Heart right ventricle (tissue), 16 donors: ENCODE results near the gene CEP72. TPM values are rescaled to one million over a fixed set of nuclear protein-coding genes. Genes with fewer than 3 reads are reported as not detected.

Source experiments
- ATAC-seq, 8 donors: fragments of 200-7000 bp; cut with Tn5 transposase; one replicate each; pipeline ENCODE4 v1.9.1; 2020; ENCODE audit warnings: mild to moderate bottlenecking in 8 of 8, moderate library complexity in 8 of 8, moderate number of reproducible peaks in 1 of 8
- DNase-seq, 2 donors: peaks; one replicate each; pipeline ENCODE4 v3.0.0-alpha.2; 2020
- H3K27ac ChIP-seq, 10 donors: fragments of 200-600 bp; sonication (generic) in 2 of 10; one replicate each; pipeline versions ENCODE4 v1.5.0 to v1.8.0; 2020 to 2022; ENCODE audit warnings: mild to moderate bottlenecking in 3 of 10
- H3K27me3 ChIP-seq, 7 donors: fragments of 200-600 bp; one replicate each; pipeline ENCODE4 v1.8.0; 2021 to 2022; ENCODE audit warnings: mild to moderate bottlenecking in 2 of 7
- H3K36me3 ChIP-seq, 9 donors: fragments of 200-600 bp; sonication (generic) in 1 of 9; one replicate each; pipeline versions ENCODE4 v1.5.0 to v1.8.0; 2020 to 2022; ENCODE audit warnings: mild to moderate bottlenecking in 2 of 9
- H3K4me1 ChIP-seq, 9 donors: fragments of 200-600 bp; sonication (generic) in 1 of 9; one replicate each; pipeline versions ENCODE4 v1.5.0 to v1.8.0; 2020 to 2022; ENCODE audit warnings: mild to moderate bottlenecking in 4 of 9
- H3K4me3 ChIP-seq, 10 donors: fragments of 200-600 bp; sonication (generic) in 2 of 10; one replicate each; pipeline versions ENCODE4 v1.5.0 to v1.8.0; 2020 to 2022; ENCODE audit warnings: mild to moderate bottlenecking in 7 of 10, moderate library complexity in 2 of 10
- H3K9me3 ChIP-seq, 11 donors: fragments of 200-600 bp in 10 of 11; sonication (generic) in 2 of 11; one replicate each; pipeline versions ENCODE4 v1.5.0 to v1.8.0; 2013 to 2022; ENCODE audit warnings: mild to moderate bottlenecking in 2 of 11, control low read depth in 1 of 11, moderate library complexity in 1 of 11
- CTCF ChIP-seq, 9 donors: fragments of 200-600 bp; sonication (generic) in 2 of 9; IDR thresholded peaks; one replicate each; pipeline versions ENCODE4 v1.5.0 to v1.8.0; 2021 to 2022; ENCODE audit warnings: antibody characterized with exemption in 9 of 9, mild to moderate bottlenecking in 5 of 9, moderate library complexity in 1 of 9
- WGBS, 2 donors: extraction: QIAGEN DNeasy Blood & Tissue Kit; methylation state at CpG; one replicate each; pipeline ENCODE4 v1.1.7; 2013; ENCODE audit warnings: inconsistent platforms in 1 of 2; 5-methylcytosine and 5-hydroxymethylcytosine counted together
- intact Hi-C, 10 donors: fragments of 100-400 bp; cut with DNase I; formaldehyde crosslinking; loops; one replicate each; pipeline versions ENCODE4 v1.11.1 to v1.14.2; 2022
- polyA plus RNA-seq, 2 donors: library from polyadenylated mRNA; stranded (reverse); fragments of 200-250 nt; gene quantifications; one replicate each; pipeline ENCODE4 v1.2.3, GENCODE V29; 2013
- total RNA-seq, 10 donors: library from RNA; stranded (reverse); fragmentation: NEBNext Ultra II Directional in 3 of 10; extraction: Animal tissue kit (Norgen Biotek cat#: 25700) in 3 of 10; gene quantifications; one replicate each; pipeline versions ENCODE4 v1.2.1 to v1.2.4, GENCODE V29; 2021 to 2023
- donor health status: Arrhythmogenic right ventricular cardiomyopathy.
- donor health status: ischemic (EF 13 %, LVEDD 7.1; RV severe dilation, severe dysfunction).
- donor health status: healthy with polysubstance abuse.
- donor health status: DM: no; HTN: yes; CAD: no.
- donor health status: DM: no; HTN: no; CAD: no.
- donor health status: ischemic (EF 25% LVEDD 6.9; RV normal size, moderate dysfunction).
- donor health status: ischemic (EF 25% LVEDD 5.7; RV mildly dilated, moderate dysfunction).
- donor health status: healthy.
- donor health status: DM: yes; HTN: yes; CAD: no.
- donor health status: Ischemic cardiomyopathy.
- donor health status: ischemic (EF 35%, LVEDD 5.7; RV mildly dilated, moderate dysfunction).
- donor health status: nonischemic (EF 11% LVEDD 7.7; RV severe dilation, severe dysfunction).
- donor health status: DM: yes; HTN: yes; CAD: no.
- donor health status: PGD.
- donor health status: ischemic (EF 29% LVEDD 5.4; RV normal size, mild dysfunction).
- donor health status: nonischemic (EF 23%, LVEDD 6.1; RV moderate dilation, normal function).

Gene CEP72
- total and polyA plus RNA-seq, 12 donors: 0.66 to 2.4 (median 1.4) TPM

DNA sequence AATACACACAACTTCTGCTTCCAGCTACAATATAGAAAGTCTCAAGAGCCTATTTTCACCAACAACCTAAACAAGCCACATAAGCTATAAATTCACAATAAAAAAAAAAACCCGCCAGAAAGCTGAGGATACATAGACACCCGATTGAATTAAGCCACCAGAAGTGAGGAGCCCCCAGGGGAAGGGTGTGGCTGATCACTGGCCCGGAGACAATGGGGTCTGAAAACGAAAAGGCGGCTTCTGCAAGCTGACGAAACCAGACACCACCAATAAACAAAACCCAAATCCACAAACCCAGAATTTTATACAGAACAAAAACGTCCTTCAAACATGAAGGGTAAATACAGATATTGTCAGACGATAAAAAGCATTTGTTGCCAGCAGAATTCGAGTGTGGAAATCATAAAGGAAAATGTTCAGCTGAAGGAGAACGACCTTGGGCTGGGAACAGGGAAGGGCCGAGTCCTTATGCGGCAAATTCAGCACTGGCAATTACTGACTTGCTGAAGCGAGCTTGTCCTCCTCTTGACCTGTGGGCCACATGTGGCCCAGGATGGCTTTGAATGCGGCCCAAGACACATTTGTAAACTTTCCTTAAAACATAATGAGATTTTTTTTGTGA is 39.6 kb upstream of the CEP72 start:
- DNase-seq: no peak
- no peak for ATAC-seq
- intact Hi-C loops: no loop called here
- TF ChIP-seq CTCF (IDR thresholded peaks at IDR 0.05): no peak
- Histone ChIP-seq H3K27ac (no peak overlapping the region), H3K4me3 (no peak overlapping the region), H3K36me3 (no peaks in the 10 kb centered on the region), H3K9me3 (peaks cover 0 to 29% (median 20%) of the 10 kb centered on the region in 11 donors), H3K27me3 (peaks cover 0 to 73% (median 54%) of the 10 kb centered on the region in 7 donors), H3K4me1 (no peaks in the 10 kb centered on the region)
- WGBS, 2 donors: 62 to 71% methylated on average over 14 of the region's 14 CpGs

GRCh38 chr5:573206-573605 is 38.9 kb upstream of the CEP72 start:
- ATAC-seq: no peak

GRCh38 chr5:573976-574375 is 38.2 kb upstream of the CEP72 start:
- no peak overlapping the region for H3K27ac ChIP-seq
- no peak overlapping the region for H3K4me3 ChIP-seq
- no peak for DNase-seq
- ATAC-seq: no peak
- H3K27me3 ChIP-seq: peaks cover 0 to 68% (median 44%) of the 10 kb centered on the region in 7 donors
- no peak for TF ChIP-seq CTCF (IDR thresholded peaks at IDR 0.05)
- H3K4me1 ChIP-seq: no peaks in the 10 kb centered on the region
- no peaks in the 10 kb centered on the region for H3K36me3 ChIP-seq
- intact Hi-C loops: no loop called here
- H3K9me3 ChIP-seq: peaks cover 0 to 42% (median 20%) of the 10 kb centered on the region in 11 donors
- WGBS, 2 donors: 40 to 42% methylated on average over 16 of the region's 16 CpGs

More at GRCh38 chr5:573206-573605, 38.9 kb upstream of the CEP72 start:
- WGBS, 2 donors: 89 to 92% methylated on average over 12 of the region's 12 CpGs
- no peak overlapping the region for H3K27ac ChIP-seq
- DNase-seq: no peak
- H3K36me3 ChIP-seq: no peaks in the 10 kb centered on the region
- H3K27me3 ChIP-seq: peaks cover 0 to 68% (median 48%) of the 10 kb centered on the region in 7 donors
- TF ChIP-seq CTCF (IDR thresholded peaks at IDR 0.05): no peak
- no peaks in the 10 kb centered on the region for H3K4me1 ChIP-seq
- intact Hi-C loops: no loop called here
- no peak overlapping the region for H3K4me3 ChIP-seq
- H3K9me3 ChIP-seq: peaks cover 0 to 36% (median 20%) of the 10 kb centered on the region in 11 donors

DNA sequence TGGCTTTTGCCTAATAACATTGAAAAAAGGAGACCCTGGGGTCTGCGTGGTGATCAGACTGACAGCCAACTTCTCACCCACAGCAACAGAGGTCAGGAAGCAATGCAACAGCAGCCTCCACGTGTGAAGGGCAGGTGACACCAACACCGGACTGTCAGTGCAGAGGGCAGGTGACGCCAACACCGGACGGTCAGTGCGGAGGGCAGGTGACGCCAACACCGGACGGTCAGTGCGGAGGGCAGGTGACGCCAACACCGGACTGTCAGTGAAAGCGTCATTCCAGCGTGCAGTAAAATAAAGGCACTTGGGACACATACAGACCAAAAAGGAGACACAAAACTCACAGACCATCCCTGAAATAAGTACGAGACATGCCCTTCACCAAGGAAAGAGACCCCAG is 37.2 kb upstream of the CEP72 start:
- peaks cover 0 to 68% (median 44%) of the 10 kb centered on the region in 7 donors for H3K27me3 ChIP-seq
- H3K9me3 ChIP-seq: peaks cover 0 to 42% (median 20%) of the 10 kb centered on the region in 11 donors
- intact Hi-C loops: no loop called here
- ATAC-seq (no peak), DNase-seq (no peak)
- H3K27ac ChIP-seq: no peak overlapping the region
- no peaks in the 10 kb centered on the region for H3K36me3 ChIP-seq
- H3K4me3 ChIP-seq: no peak overlapping the region
- no peak for TF ChIP-seq CTCF (IDR thresholded peaks at IDR 0.05)
- WGBS, 2 donors: 89 to 91% methylated on average over 16 of the region's 16 CpGs
- no peaks in the 10 kb centered on the region for H3K4me1 ChIP-seq
